ENCODE results near the gene TMEM106B.
"Not testable (repeated sequence)": the region's sequence is repeated elsewhere in the genome, so short reads cannot be mapped to it uniquely, and the experiment has no call there.

Gene TMEM106B

DNA sequence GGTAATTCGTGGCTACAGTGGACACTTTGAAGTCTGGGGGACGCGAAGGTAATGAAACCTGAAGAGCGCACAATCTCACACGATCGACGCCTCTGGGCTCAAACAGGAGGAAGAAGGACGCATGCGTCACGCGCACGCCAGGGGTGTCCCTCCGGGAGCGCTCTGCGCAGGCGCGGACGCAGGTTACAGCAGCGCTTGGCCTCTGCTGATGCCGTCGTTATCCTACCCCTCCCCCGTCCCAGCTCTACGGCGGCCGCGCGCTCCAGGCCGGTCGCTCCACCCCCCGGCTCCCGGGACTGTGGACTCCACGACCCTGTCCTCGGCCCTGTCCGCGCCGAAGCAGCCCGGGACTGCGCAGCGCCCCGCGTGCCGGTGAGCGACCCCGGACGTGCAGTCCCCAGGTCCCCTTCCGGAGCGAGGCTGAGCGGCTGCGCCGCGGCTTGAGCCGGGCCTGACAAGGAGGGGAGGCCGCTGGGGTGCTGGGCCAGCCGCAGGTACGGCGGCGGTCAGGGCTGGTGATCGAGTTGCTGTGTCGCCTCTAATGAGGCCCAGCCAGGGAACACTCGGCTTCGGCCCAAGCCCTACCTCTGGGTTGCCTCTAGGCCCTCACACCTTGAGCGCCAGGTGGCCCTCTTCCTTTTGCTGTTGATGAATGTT, at the start of gene TMEM106B:
Gene TMEM106B, plus strand, starts transcription at position 241 of the 657 bp plus-strand sequence. CDS start 3,517 bp downstream, outside the sequence.
- H3K9me3 Mint-ChIP-seq = no peaks in the 10 kb centered on the region
- H3K4me1 Mint-ChIP-seq = peaks cover 22% of the 10 kb centered on the region
- peak; percentile 97 for ATAC-seq
- H3K36me3 Mint-ChIP-seq = peaks cover 17% of the 10 kb centered on the region
- H3K27ac Mint-ChIP-seq = peak within 1 kb of the TSS; percentile 81
- H3K27me3 Mint-ChIP-seq = peaks cover 20% of the 10 kb centered on the region
- peak within 1 kb of the TSS; percentile 85 for H3K4me3 Mint-ChIP-seq

- Mint-ChIP-seq H3K4me3 (no peak overlapping the region), H3K36me3 (no peaks in the 10 kb centered on the region), H3K4me1 (no peaks in the 10 kb centered on the region), H3K27me3 (peaks cover 3% of the 10 kb centered on the region), H3K27ac (no peak overlapping the region), H3K9me3 (peaks cover under 1% of the 10 kb centered on the region)
- no peak for ATAC-seq
These were observed 48.5 kb upstream of the TMEM106B start for GRCh38 chr7:12162415-12163113.

- H3K4me1 Mint-ChIP-seq, H3K4me3 Mint-ChIP-seq, ATAC-seq, H3K27ac Mint-ChIP-seq, H3K36me3 Mint-ChIP-seq: not testable (repeated sequence)
- peaks cover 37% of the 10 kb centered on the region for H3K27me3 Mint-ChIP-seq
- peaks cover 15% of the 10 kb centered on the region for H3K9me3 Mint-ChIP-seq
These were observed 43.0 kb upstream of the TMEM106B start for GRCh38 chr7:12168065-12168464.

DNA sequence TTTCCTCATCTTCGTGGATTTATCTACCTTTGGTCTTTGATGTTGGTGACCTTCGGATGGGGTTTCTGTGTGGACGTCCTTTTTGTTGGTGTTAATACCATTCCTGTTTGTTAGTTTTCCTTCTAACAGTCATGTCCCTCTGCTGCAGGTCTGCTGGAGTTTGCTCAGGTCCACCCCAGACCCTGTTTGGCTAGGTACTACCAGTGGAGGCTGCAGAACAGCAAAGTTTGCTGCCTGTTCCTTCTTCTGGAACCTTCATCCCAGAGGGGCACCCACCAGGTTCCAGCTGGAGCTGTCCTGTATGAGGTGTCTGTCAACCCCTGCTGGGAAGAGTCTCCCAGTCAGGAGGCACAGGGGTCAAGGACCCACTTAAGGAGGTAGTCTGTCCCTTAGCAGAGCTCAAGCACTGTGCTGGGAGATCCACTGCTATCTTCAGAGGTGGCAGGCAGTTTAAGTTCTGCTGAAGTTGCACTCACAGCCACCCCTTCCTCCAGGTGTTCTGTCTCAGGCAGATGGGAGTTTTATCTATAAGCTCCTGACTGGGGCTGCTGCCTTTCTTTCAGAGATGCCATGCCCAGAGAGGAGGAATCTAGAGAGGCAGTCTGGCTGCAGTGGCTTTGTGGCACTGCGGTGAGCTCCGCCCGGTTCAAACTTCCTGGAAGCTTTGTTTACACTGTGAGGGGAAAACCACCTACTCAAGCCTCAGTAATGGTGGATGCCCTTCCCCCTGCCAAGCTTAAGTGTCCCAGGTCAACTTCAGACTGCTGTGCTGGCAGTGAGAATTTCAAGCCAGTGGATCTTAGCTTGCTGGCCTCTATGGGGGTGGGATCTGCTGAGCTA, 40.9 kb upstream of the TMEM106B start:
- Mint-ChIP-seq H3K27me3 (peaks cover 50% of the 10 kb centered on the region), H3K9me3 (peaks cover 15% of the 10 kb centered on the region)
- H3K27ac Mint-ChIP-seq, ATAC-seq, H3K4me1 Mint-ChIP-seq, H3K36me3 Mint-ChIP-seq, H3K4me3 Mint-ChIP-seq: not testable (repeated sequence)

- H3K4me3 Mint-ChIP-seq = no peak overlapping the region
- no peak for ATAC-seq
- peaks cover 36% of the 10 kb centered on the region for H3K27me3 Mint-ChIP-seq
- H3K4me1 Mint-ChIP-seq = no peaks in the 10 kb centered on the region
- H3K36me3 Mint-ChIP-seq = no peaks in the 10 kb centered on the region
- peaks cover 5% of the 10 kb centered on the region for H3K9me3 Mint-ChIP-seq
- H3K27ac Mint-ChIP-seq = no peak overlapping the region
These were observed 37.4 kb upstream of the TMEM106B start for GRCh38 chr7:12173671-12174070.

DNA sequence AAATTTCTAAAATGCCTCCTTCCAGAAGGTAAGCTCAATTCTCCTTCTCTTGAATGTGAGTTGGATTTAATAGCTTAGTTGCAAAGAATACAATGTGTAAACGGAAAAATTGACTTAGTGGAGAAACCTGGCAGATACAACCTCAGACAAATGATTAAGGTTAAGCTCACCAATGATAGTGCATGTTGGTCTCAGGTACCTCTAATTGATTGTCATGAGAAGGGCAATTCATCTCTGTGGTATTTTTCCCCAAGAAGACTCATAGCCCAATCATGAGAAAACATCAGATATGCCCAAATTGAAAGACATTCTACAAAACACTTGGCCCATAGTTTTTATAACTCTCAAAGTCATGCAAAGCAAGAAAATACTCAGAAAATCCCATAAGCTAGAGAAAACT, 36.2 kb upstream of the TMEM106B start:
- no peaks in the 10 kb centered on the region for H3K4me1 Mint-ChIP-seq
- no peaks in the 10 kb centered on the region for H3K36me3 Mint-ChIP-seq
- H3K4me3 Mint-ChIP-seq = no peak overlapping the region
- H3K27me3 Mint-ChIP-seq = peaks cover 27% of the 10 kb centered on the region
- H3K27ac Mint-ChIP-seq = no peak overlapping the region
- H3K9me3 Mint-ChIP-seq = no peaks in the 10 kb centered on the region
- ATAC-seq = no peak

DNA sequence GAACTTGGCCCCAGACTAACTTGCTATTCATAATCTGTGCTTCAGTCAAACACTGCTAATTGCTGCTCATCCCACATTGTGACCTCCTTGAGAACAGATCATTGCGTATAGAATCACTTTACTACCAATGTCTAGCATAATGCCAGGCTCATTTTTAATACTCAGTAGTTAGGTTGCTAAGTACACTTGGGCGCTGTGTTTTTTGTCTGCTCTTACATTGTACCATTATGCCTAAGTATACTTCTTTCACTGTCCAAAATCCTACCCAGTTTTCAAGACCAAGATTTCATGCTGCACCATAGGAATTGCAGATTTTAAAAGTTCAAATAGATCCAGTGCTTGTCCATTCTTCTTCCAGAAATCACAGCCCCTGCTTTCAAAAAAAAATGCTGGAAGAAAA, 32.8 kb upstream of the TMEM106B start:
- Mint-ChIP-seq H3K27ac (no peak overlapping the region), H3K9me3 (no peaks in the 10 kb centered on the region), H3K27me3 (peaks cover 11% of the 10 kb centered on the region), H3K36me3 (no peaks in the 10 kb centered on the region), H3K4me3 (no peak overlapping the region), H3K4me1 (no peaks in the 10 kb centered on the region)
- no peak for ATAC-seq

GRCh38 chr7:12194426-12194825, 16.7 kb upstream of the TMEM106B start:
- Mint-ChIP-seq H3K4me1 (no peaks in the 10 kb centered on the region), H3K27ac (no peak overlapping the region), H3K4me3 (no peak overlapping the region), H3K9me3 (no peaks in the 10 kb centered on the region), H3K27me3 (peaks cover 10% of the 10 kb centered on the region), H3K36me3 (no peaks in the 10 kb centered on the region)
- ATAC-seq = no peak

GRCh38 chr7:12196386-12196785, 14.7 kb upstream of the TMEM106B start:
- Mint-ChIP-seq H3K36me3 (no peaks in the 10 kb centered on the region), H3K9me3 (no peaks in the 10 kb centered on the region), H3K27ac (no peak overlapping the region), H3K4me1 (no peaks in the 10 kb centered on the region), H3K4me3 (no peak overlapping the region), H3K27me3 (peaks cover 15% of the 10 kb centered on the region)
- no peak for ATAC-seq

- H3K27me3 Mint-ChIP-seq = peaks cover 31% of the 10 kb centered on the region
- no peak for ATAC-seq
- H3K36me3 Mint-ChIP-seq = no peaks in the 10 kb centered on the region
These were observed 11.7 kb upstream of the TMEM106B start for GRCh38 chr7:12199363-12199762.

DNA sequence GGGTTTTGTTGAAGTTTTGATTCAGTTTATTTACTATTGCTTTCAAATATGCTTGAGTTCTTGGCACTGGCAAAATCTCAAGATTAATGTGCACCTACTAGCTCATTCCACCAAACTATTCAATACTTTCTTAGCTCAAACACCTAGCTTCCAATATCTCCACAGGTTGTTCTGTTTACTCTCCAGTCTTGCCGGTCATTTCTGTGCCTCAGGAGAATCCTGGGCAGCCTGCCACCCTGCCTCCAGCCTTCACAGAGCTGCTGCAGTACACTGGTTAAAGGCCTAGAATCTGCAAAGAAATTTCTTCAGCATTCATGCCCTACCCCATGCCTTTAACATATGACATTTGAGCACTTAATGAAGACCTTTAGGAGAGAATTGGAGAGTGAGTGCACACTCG, 4.0 kb upstream of the TMEM106B start:
- Mint-ChIP-seq H3K4me3 (no peak overlapping the region), H3K9me3 (no peaks in the 10 kb centered on the region), H3K4me1 (peaks cover 13% of the 10 kb centered on the region), H3K27me3 (peaks cover 43% of the 10 kb centered on the region), H3K27ac (no peak overlapping the region), H3K36me3 (no peaks in the 10 kb centered on the region)
- no peak for ATAC-seq

More at GRCh38 chr7:12199363-12199762, 11.7 kb upstream of the TMEM106B start:
- no peaks in the 10 kb centered on the region for H3K9me3 Mint-ChIP-seq
- no peak overlapping the region for H3K4me3 Mint-ChIP-seq
- no peak overlapping the region for H3K27ac Mint-ChIP-seq
- H3K4me1 Mint-ChIP-seq = no peaks in the 10 kb centered on the region

DNA sequence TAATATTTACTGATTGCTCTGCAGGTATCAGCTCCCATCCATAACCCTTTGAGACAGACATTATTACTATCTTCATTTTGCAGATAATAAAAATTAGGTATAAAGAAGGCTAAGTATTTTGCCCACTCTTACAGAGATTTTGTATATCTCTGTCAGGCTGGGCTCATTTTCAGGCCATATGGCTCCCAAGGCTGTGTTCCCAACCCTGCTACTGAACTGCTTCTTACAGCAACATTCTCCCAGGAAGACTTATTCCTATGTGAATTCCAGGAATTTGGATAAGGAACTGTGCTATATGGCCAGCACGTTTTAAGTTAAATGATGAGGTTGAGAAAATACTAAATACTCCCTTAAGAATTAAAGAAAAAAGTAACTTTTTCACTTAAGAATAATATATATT, 1.9 kb upstream of the TMEM106B start:
- no peaks in the 10 kb centered on the region for H3K9me3 Mint-ChIP-seq
- H3K4me1 Mint-ChIP-seq = peaks cover 18% of the 10 kb centered on the region
- ATAC-seq = no peak
- no peak overlapping the region for H3K27ac Mint-ChIP-seq
- no peak overlapping the region for H3K4me3 Mint-ChIP-seq
- peaks cover 30% of the 10 kb centered on the region for H3K27me3 Mint-ChIP-seq
- H3K36me3 Mint-ChIP-seq = peaks cover 3% of the 10 kb centered on the region

DNA sequence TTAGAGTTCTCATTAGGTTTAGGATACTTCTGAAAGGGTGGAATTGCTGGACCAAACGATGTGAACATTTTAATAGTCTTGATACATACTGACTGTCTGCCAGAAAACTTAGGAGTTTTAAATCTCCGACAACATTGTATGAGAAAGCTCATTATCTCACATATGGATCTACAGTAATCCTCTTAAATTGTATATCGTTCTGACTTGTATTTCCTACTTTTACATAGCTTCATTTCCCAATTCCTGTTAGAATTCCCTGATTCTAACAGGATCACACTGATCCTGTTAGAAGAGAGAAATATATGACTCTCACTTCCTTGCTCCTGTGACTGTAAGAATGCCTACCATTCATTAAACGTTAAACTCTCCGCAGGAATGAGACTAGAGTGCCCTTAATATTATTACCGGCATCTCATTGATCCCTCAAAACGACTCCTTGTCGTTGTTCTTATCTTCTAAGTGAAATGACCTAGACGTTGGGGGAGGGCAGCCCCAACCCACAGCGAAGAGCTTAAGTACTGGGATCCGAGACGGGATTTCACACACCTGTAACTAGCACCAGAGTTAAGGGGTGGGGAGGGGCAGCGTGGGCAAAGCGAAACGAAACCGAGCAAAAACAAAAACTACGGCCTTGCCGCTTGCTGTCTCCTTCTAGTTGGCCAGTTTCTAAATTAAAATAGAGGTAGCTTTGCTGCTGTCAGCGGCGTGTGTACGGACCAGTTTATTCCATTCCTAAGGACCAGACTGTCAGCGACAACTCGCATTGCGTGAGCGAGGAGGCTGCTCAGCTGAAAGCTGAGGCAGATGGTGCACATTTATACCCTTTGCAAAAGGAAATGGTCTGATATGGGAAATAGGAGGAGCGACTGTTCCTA, 678 bp upstream of the TMEM106B start:
- peak overlapping the region; percentile 85 for H3K4me3 Mint-ChIP-seq
- peaks cover 22% of the 10 kb centered on the region for H3K4me1 Mint-ChIP-seq
- H3K9me3 Mint-ChIP-seq = no peaks in the 10 kb centered on the region
- peaks cover 22% of the 10 kb centered on the region for H3K27me3 Mint-ChIP-seq
- peaks cover 11% of the 10 kb centered on the region for H3K36me3 Mint-ChIP-seq
- peak; percentile 52 for ATAC-seq
- H3K27ac Mint-ChIP-seq = peak overlapping the region; percentile 81

DNA sequence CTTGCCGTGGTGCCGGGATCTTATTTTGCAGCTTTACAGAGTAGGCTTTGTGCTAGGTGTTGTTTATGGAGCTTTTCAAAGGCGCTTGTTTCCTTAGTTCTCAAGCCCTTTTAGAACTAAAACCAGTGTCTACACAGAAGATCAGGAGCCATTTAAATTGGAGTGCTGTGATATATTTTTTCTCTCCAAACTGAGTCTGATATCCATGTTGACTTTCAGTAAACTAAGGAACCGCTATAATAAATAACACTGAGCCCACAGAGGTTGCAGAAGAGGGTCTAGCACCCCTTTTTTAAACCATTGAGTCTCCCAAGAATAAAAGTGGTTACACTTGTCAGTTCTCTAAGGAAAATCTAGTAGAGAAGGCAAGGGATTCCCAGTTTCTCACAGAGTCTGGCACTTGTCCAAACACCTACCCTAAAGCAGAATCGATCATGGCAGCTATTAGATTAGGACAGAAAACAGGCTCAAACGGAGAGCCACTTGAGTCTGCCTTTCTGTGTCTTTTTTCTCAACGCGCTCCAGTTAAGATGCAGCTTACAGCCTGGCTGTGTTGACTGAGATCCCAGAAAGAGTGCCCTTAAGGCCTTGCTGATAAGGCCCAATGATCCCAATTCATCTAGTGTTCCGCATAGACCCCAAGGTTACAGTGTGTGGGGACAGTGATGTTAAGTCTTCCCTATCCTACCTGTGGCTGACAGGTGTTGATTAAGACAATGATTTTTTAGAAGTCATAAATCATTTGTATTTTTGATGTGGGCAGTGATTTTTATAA, 804 bp downstream of the TMEM106B start:
- H3K9me3 Mint-ChIP-seq = no peaks in the 10 kb centered on the region
- peaks cover 28% of the 10 kb centered on the region for H3K4me1 Mint-ChIP-seq
- H3K4me3 Mint-ChIP-seq = peak overlapping the region; percentile 85
- peaks cover 24% of the 10 kb centered on the region for H3K36me3 Mint-ChIP-seq
- H3K27me3 Mint-ChIP-seq = peaks cover 13% of the 10 kb centered on the region
- ATAC-seq = no peak
- H3K27ac Mint-ChIP-seq = peak overlapping the region; percentile 81

All from stimulated activated memory B cell treated with anti-CD40 and anti-IgM and Interleukin-4, amounts not matched to agents 10 μg/mL and 1 μg/mL and 100 μg/mL, for 72 hours (primary cell).